Mammary epithelial cell (primary cell): ENCODE measurements around the gene PARVB.

Experiments used
- CTCF ChIP-seq, 2 donors: IDR thresholded peaks in 1 of 2; conservative IDR thresholded peaks in 1 of 2; 2 replicates each; pipeline ENCODE4 v1.5.1; 2011 to 2012; ENCODE audit warnings: inconsistent platforms in 2 of 2, low read length in 2 of 2, mild to moderate bottlenecking in 2 of 2, control low read depth in 1 of 2, low read depth in 1 of 2; ENCODE audit not compliant: insufficient read depth in 1 of 2; ENCODE audit errors: extremely low read depth in 1 of 2
- EZH2 ChIP-seq: IDR thresholded peaks from 2 replicates; pipeline ENCODE4 v1.6.1; 2012; ENCODE audit warnings: low read length, inconsistent platforms, borderline replicate concordance

- TF ChIP-seq CTCF (conservative IDR thresholded peaks at IDR 0.05 in 1 of 2, IDR thresholded peaks at IDR 0.05 in 1 of 2; ENCODE audit: extremely low read depth in 1 of 2, insufficient read depth in 1 of 2, low read depth in 1 of 2, low read length in 2 of 2): no peak
- TF ChIP-seq EZH2: no peak
Measured at GRCh38 chr22:44145544-44145943, 121.4 kb downstream of the PARVB start.
